A549 (cell line): ENCODE measurements around the gene POM121L2. TPM values are rescaled to one million over a fixed set of nuclear protein-coding genes. Genes with fewer than 3 reads are reported as not detected.
A peak's percentile ranks its signal among the peaks of the same experiment; 100 is the strongest.

Experiments used
- ATAC-seq, 2 experiments: fragments of 200-7000 bp in 1 of 2; fragments of >200 bp in 1 of 2; cut with Nextera tagmentation in 1 of 2; cut with Tn5 transposase in 1 of 2; 3 replicates each; pipeline versions ENCODE4 v1.8.0 to v1.9.1; 2018 to 2020; ENCODE audit warnings: mild to moderate bottlenecking in 1 of 2, moderate library complexity in 1 of 2
- CTCF ChIA-PET: fragments of 300-600 bp; sonication (Branson Sonifier 250); formaldehyde crosslinking; extraction: SDS; loops from one replicate; lab custom pipeline; 2021; ENCODE audit warnings: antibody characterized with exemption, inconsistent platforms; lab: Yijun Ruan, JAX
- POLR2A ChIA-PET: fragments of 350-600 bp; formaldehyde crosslinking; extraction: SDS; loops from one replicate; lab custom pipeline; 2021; ENCODE audit warnings: antibody characterized with exemption, inconsistent platforms; lab: Yijun Ruan, JAX
- DNase-seq, 2 experiments: peaks; one replicate each; pipeline versions ENCODE4 v3.0.0 to v3.0.0-alpha.2; 2011 to 2016; ENCODE audit warnings: low read depth in 1 of 2, low spot score in 1 of 2
- FAIRE-seq: peaks from 2 replicates; lab custom pipeline; 2011; peaks lifted over from hg19 to GRCh38; lab: Jason Lieb, UNC
- H3K27ac ChIP-seq, 2 experiments: fragments of >200 bp; sonication (Bioruptor Twin); formaldehyde crosslinking; 3 replicates each; pipeline ENCODE4 v1.5.1; 2016 to 2017
- H3K4me1 ChIP-seq: fragments of >200 bp; sonication (Bioruptor Twin); formaldehyde crosslinking; 3 replicates; pipeline ENCODE4 v1.6.1; 2016
- H3K4me2 ChIP-seq: fragments of >200 bp; sonication (Bioruptor Twin); formaldehyde crosslinking; 3 replicates; pipeline ENCODE4 v1.6.1; 2016
- H3K4me3 ChIP-seq: fragments of >200 bp; sonication (Bioruptor Twin); formaldehyde crosslinking; 3 replicates; pipeline ENCODE4 v1.5.1; 2016
- H3K9me3 ChIP-seq: fragments of >200 bp; sonication (Bioruptor Twin); formaldehyde crosslinking; 3 replicates; pipeline ENCODE4 v1.6.1; 2016
- ATOH8 ChIP-seq: fragments of 250-450 bp; sonication (Bioruptor Pico); IDR thresholded peaks from 2 replicates; pipeline ENCODE4 v1.5.0; 2020; ENCODE audit warnings: low read depth, mild to moderate bottlenecking, moderate library complexity
- CBX8 ChIP-seq: fragments of 200-600 bp; sonication (generic); IDR thresholded peaks from 2 replicates; pipeline ENCODE4 v1.6.1; 2016
- E2F6 ChIP-seq: IDR thresholded peaks from 2 replicates; pipeline ENCODE4 v1.6.1; 2012; ENCODE audit warnings: low read depth, borderline replicate concordance
- FOXS1 ChIP-seq: fragments of 250-450 bp; sonication (Bioruptor Pico); IDR thresholded peaks from 2 replicates; pipeline ENCODE4 v1.5.0; 2020; ENCODE audit warnings: mild to moderate bottlenecking, moderate library complexity
- GATA3 ChIP-seq: IDR thresholded peaks from 2 replicates; pipeline ENCODE4 v1.6.1; 2012; ENCODE audit warnings: borderline replicate concordance
- HEYL ChIP-seq: fragments of 250-450 bp; sonication (Bioruptor Pico); IDR thresholded peaks from 2 replicates; pipeline ENCODE4 v1.8.0; 2021; ENCODE audit warnings: mild to moderate bottlenecking, moderate library complexity
- HOXA7 ChIP-seq: fragments of 250-450 bp; sonication (Bioruptor Pico); IDR thresholded peaks from 2 replicates; pipeline ENCODE4 v1.5.0; 2020; ENCODE audit warnings: mild to moderate bottlenecking, moderate library complexity
- JUN ChIP-seq, 2 experiments: fragments of >200 bp; sonication (Bioruptor Twin); formaldehyde crosslinking; IDR thresholded peaks; 2 replicates in 1 of 2; 3 replicates in 1 of 2; pipeline ENCODE4 v1.6.1; 2016 to 2017
- JUNB ChIP-seq: fragments of >200 bp; sonication (Bioruptor Twin); formaldehyde crosslinking; IDR thresholded peaks from 2 replicates; pipeline ENCODE4 v1.6.1; 2016
- MAX ChIP-seq: IDR thresholded peaks from 2 replicates; pipeline ENCODE4 v1.6.1; 2012
- NFE2L2 ChIP-seq: fragments of 150-350 bp; conservative IDR thresholded peaks from 2 replicates; pipeline ENCODE4 v1.6.1; 2014; ENCODE audit warnings: low read length
- NR3C1 ChIP-seq: fragments of >200 bp; sonication (Bioruptor Twin); formaldehyde crosslinking; IDR thresholded peaks from 3 replicates; pipeline ENCODE4 v1.6.1; 2017
- POLR2AphosphoS2 ChIP-seq: conservative IDR thresholded peaks from 2 replicates; pipeline ENCODE4 v1.6.1; 2012; ENCODE audit warnings: low read length, improper control_type of control experiment, inconsistent platforms
- RARB ChIP-seq: fragments of 250-450 bp; sonication (Bioruptor Pico); IDR thresholded peaks from 2 replicates; pipeline ENCODE4 v1.8.0; 2021; ENCODE audit warnings: mild to moderate bottlenecking, moderate library complexity
- RFX5 ChIP-seq: fragments of 450-650 bp; IDR thresholded peaks from 2 replicates; pipeline ENCODE4 v1.7.1; 2014; ENCODE audit warnings: antibody characterized with exemption, mild to moderate bottlenecking, moderate library complexity
- RNF2 ChIP-seq: fragments of 200-600 bp; sonication (generic); IDR thresholded peaks from 2 replicates; pipeline ENCODE4 v1.6.1; 2016; ENCODE audit warnings: low read depth, mild to moderate bottlenecking, antibody characterized with exemption, moderate library complexity, borderline replicate concordance
- SMC3 ChIP-seq: fragments of >200 bp; sonication (Bioruptor Twin); formaldehyde crosslinking; IDR thresholded peaks from 3 replicates; pipeline ENCODE4 v1.6.1; 2018; ENCODE audit warnings: inconsistent platforms
- SREBF2 ChIP-seq: fragments of 450-650 bp; IDR thresholded peaks from 2 replicates; pipeline ENCODE4 v1.6.1; 2014; ENCODE audit warnings: mild to moderate bottlenecking, moderate library complexity
- TP53 ChIP-seq: fragments of 250-450 bp; sonication (Bioruptor Pico); IDR thresholded peaks from 2 replicates; pipeline ENCODE4 v1.5.0; 2021; ENCODE audit warnings: mild to moderate bottlenecking, moderate library complexity
- USF2 ChIP-seq: fragments of 450-650 bp; IDR thresholded peaks from 2 replicates; pipeline ENCODE4 v1.6.1; 2014; ENCODE audit warnings: antibody characterized with exemption
- ZNF302 ChIP-seq: fragments of 250-450 bp; sonication (Bioruptor Pico); IDR thresholded peaks from 2 replicates; pipeline ENCODE4 v1.9.0; 2021; ENCODE audit warnings: inconsistent platforms, mild to moderate bottlenecking, moderate library complexity
- WGBS: methylation state at CpG from one replicate; pipeline ENCODE4 v1.1.6; 2017; ENCODE audit errors: missing lambda C conversion rate; 5-methylcytosine and 5-hydroxymethylcytosine counted together
- polyA plus RNA-seq, 4 experiments: library from polyadenylated mRNA; depleted of rRNA in 3 of 4; stranded (reverse); fragments of >200 nt; fragmentation: RNase III in 1 of 4; extraction: RNeasy Plus Mini Kit Qiagen cat#74134 plus additional on column Dnase treatment in 1 of 4; gene quantifications; 2 replicates in 3 of 4; 3 replicates in 1 of 4; pipeline ENCODE4 v1.2.3, GENCODE V29; 2011 to 2017

The POM121L2 gene
- polyA plus RNA-seq, 2 of the 4 experiments (the other 2 are of a cell fraction) = 0.09 TPM; not detected in 1

- Histone ChIP-seq H3K4me2 (no peak overlapping the region), H3K27ac (no peak overlapping the region), H3K9me3 (no peaks in the 10 kb centered on the region), H3K4me1 (no peaks in the 10 kb centered on the region), H3K4me3 (no peak overlapping the region)
- 56% methylated on average over 16 of the region's 16 CpGs for WGBS
- no peak for FAIRE-seq
- peak; percentile 26; the same call in 1 of the 2 replicates for TF ChIP-seq SREBF2
- no peak for TF ChIP-seq NFE2L2
- no peak for TF ChIP-seq JUN (IDR thresholded peaks at IDR 0.05)
- ChIA-PET POLR2A (no interaction called here), CTCF (interaction anchor here (1.5 to 1.6 kb wide), 2 partner anchors 8 to 9 kb away, joined by 5 read pairs; no protein-coding TSS in a partner anchor)
- DNase-seq = no peak
- peak in 1 of 2 experiments; percentile 47; a peak in 1 of 6 replicates for ATAC-seq
Measured at GRCh38 chr6:27303613-27304272, 8.3 kb downstream of the POM121L2 start.

- 9% methylated on average over 22 of the region's 22 CpGs for WGBS
- peak overlapping the region; percentile 58 for H3K4me3 ChIP-seq
- DNase-seq (peak in 1 of 2 experiments; percentile 82), ATAC-seq (peak; percentile 25 to 45; a peak in 4 of 6 replicates), FAIRE-seq (no peak)
- no peaks in the 10 kb centered on the region for H3K9me3 ChIP-seq
- ChIA-PET POLR2A (interaction anchor here (0.6 kb wide), 1 partner anchor 318 kb away, joined by 7 read pairs; no protein-coding TSS in a partner anchor), CTCF (interaction anchor here (0.8 kb wide), 1 partner anchor 61 kb away, joined by 3 read pairs; no protein-coding TSS in a partner anchor)
- TF ChIP-seq TP53 (CRISPR knock-in tag) (no peak), E2F6 (peak; percentile 55; the same call in 1 of the 2 replicates), ATOH8 (CRISPR knock-in tag) (no peak), SMC3 (0 out of 3 replicates have a peak, but pooled peaks have one; percentile 10), HEYL (CRISPR knock-in tag) (no peak), POLR2AphosphoS2 (no peak), SREBF2 (peak; percentile 58), HOXA7 (CRISPR knock-in tag) (no peak), RNF2 (no peak), USF2 (peak; percentile 46; the same call in 1 of the 2 replicates), MAX (peak; percentile 70)
- peak overlapping the region; percentile 95 for H3K4me2 ChIP-seq
- H3K27ac ChIP-seq = peak overlapping the region in 1 of 2 experiments; percentile 18; a peak in 1 of 6 replicates
- H3K4me1 ChIP-seq = peaks cover 15% of the 10 kb centered on the region; the same call in 2 of the 3 replicates
Measured at GRCh38 chr6:27297857-27298730, 14.0 kb downstream of the POM121L2 start.

GRCh38 chr6:27297484-27297856 is 14.6 kb downstream of the POM121L2 start:
- Histone ChIP-seq H3K4me1 (peaks cover 15% of the 10 kb centered on the region; the same call in 2 of the 3 replicates), H3K9me3 (no peaks in the 10 kb centered on the region), H3K4me3 (peak overlapping the region; percentile 58), H3K27ac (0 out of 6 replicates have a peak overlapping the region, but pooled peaks of 1 of the 2 experiments have one; percentile 2), H3K4me2 (peak overlapping the region; percentile 95)
- ChIA-PET CTCF (interaction anchor here (0.8 kb wide), 1 partner anchor 60 kb away, joined by 3 read pairs; no protein-coding TSS in a partner anchor), POLR2A (interaction anchor here (0.6 kb wide), 1 partner anchor 319 kb away, joined by 7 read pairs; no protein-coding TSS in a partner anchor)
- ATAC-seq = no peak
- no peak for DNase-seq
- TF ChIP-seq FOXS1 (CRISPR knock-in tag) (no peak), RARB (CRISPR knock-in tag) (no peak), SMC3 (no peak), NR3C1 (no peak), RFX5 (no peak), SREBF2 (no peak), ATOH8 (CRISPR knock-in tag) (no peak), JUNB (no peak), ZNF302 (CRISPR knock-in tag) (no peak), GATA3 (no peak), MAX (no peak), CBX8 (no peak), HOXA7 (CRISPR knock-in tag) (no peak)
- 38% methylated on average over 7 of the region's 7 CpGs for WGBS
- no peak for FAIRE-seq
